H9 (cell line): ENCODE measurements around the gene FUT2. TPM values are rescaled to one million over a fixed set of nuclear protein-coding genes. Genes with fewer than 3 reads are reported as not detected.
A peak's percentile ranks its signal among the peaks of the same experiment; 100 is the strongest.

Experiments used
- DNase-seq: peaks from one replicate; pipeline ENCODE4 v3.0.0-alpha.2; 2017
- H2AFZ ChIP-seq: one replicate; pipeline ENCODE4 v1.6.1; 2013; ENCODE audit warnings: mild to moderate bottlenecking, low read length, control low read depth, moderate library complexity
- H2AK5ac ChIP-seq: 2 replicates; pipeline ENCODE4 v1.6.1; 2013; ENCODE audit warnings: low read length, control low read depth, mixed read lengths; ENCODE audit not compliant: insufficient read length
- H2BK120ac ChIP-seq: one replicate; pipeline ENCODE4 v1.6.1; 2013; ENCODE audit warnings: low read depth, mild to moderate bottlenecking, low read length, control low read depth, inconsistent platforms; ENCODE audit not compliant: poor library complexity, severe bottlenecking
- H2BK12ac ChIP-seq: 2 replicates; pipeline ENCODE4 v1.6.1; 2013; ENCODE audit warnings: low read length, control low read depth, mixed read lengths, low read depth; ENCODE audit not compliant: insufficient read length
- H2BK15ac ChIP-seq: 2 replicates; pipeline ENCODE4 v1.6.1; 2013; ENCODE audit warnings: low read depth, low read length, control low read depth
- H2BK20ac ChIP-seq: one replicate; pipeline ENCODE4 v1.6.1; 2013; ENCODE audit warnings: low read depth, mild to moderate bottlenecking, low read length, control low read depth, inconsistent platforms; ENCODE audit not compliant: poor library complexity, severe bottlenecking
- H2BK5ac ChIP-seq: 2 replicates; pipeline ENCODE4 v1.6.1; 2013; ENCODE audit warnings: low read length, control low read depth, mixed read lengths; ENCODE audit not compliant: insufficient read length
- H3K14ac ChIP-seq: 2 replicates; pipeline ENCODE4 v1.6.1; 2013; ENCODE audit warnings: low read length, control low read depth; ENCODE audit not compliant: insufficient read depth
- H3K18ac ChIP-seq: 2 replicates; pipeline ENCODE4 v1.6.1; 2013; ENCODE audit warnings: low read depth, mild to moderate bottlenecking, mixed read lengths, low read length, control low read depth; ENCODE audit not compliant: insufficient read length
- H3K23ac ChIP-seq: 2 replicates; pipeline ENCODE4 v1.6.1; 2013; ENCODE audit warnings: low read length, control low read depth, mixed read lengths, low read depth; ENCODE audit not compliant: insufficient read length
- H3K23me2 ChIP-seq: 2 replicates; pipeline ENCODE4 v1.6.1; 2013; ENCODE audit warnings: low read depth, mild to moderate bottlenecking, mixed read lengths, low read length, control low read depth; ENCODE audit not compliant: insufficient read length, poor library complexity, severe bottlenecking
- H3K27ac ChIP-seq: 2 replicates; pipeline ENCODE4 v1.5.1; 2013; ENCODE audit warnings: low read length, control low read depth, mixed read lengths, low read depth; ENCODE audit not compliant: insufficient read length
- H3K27me3 ChIP-seq: 2 replicates; pipeline ENCODE4 v1.6.1; 2013; ENCODE audit warnings: low read length, control low read depth, inconsistent platforms; ENCODE audit not compliant: insufficient read depth
- H3K4ac ChIP-seq: 2 replicates; pipeline ENCODE4 v1.6.1; 2013; ENCODE audit warnings: low read depth, mild to moderate bottlenecking, control low read depth, inconsistent platforms, low read length, moderate library complexity
- H3K4me1 ChIP-seq: 2 replicates; pipeline ENCODE4 v1.6.1; 2013; ENCODE audit warnings: low read length, control low read depth, inconsistent platforms; ENCODE audit not compliant: insufficient read depth
- H3K4me2 ChIP-seq: 2 replicates; pipeline ENCODE4 v1.6.1; 2013; ENCODE audit warnings: low read length, control low read depth, mixed read lengths; ENCODE audit not compliant: insufficient read length, insufficient read depth
- H3K56ac ChIP-seq: 2 replicates; pipeline ENCODE4 v1.6.1; 2013; ENCODE audit warnings: low read depth, mild to moderate bottlenecking, mixed read lengths, low read length, control low read depth; ENCODE audit not compliant: insufficient read length
- H3K79me1 ChIP-seq: 2 replicates; pipeline ENCODE4 v1.6.1; 2013; ENCODE audit warnings: low read depth, mild to moderate bottlenecking, moderate library complexity, low read length, control low read depth, inconsistent platforms; ENCODE audit not compliant: insufficient read depth, poor library complexity, severe bottlenecking
- H3K79me2 ChIP-seq: 2 replicates; pipeline ENCODE4 v1.6.1; 2013; ENCODE audit warnings: low read length, control low read depth, inconsistent platforms; ENCODE audit not compliant: insufficient read depth
- H3K9ac ChIP-seq: 2 replicates; pipeline ENCODE4 v1.6.1; 2013; ENCODE audit warnings: low read length, control low read depth, mixed read lengths; ENCODE audit not compliant: insufficient read length; ENCODE audit errors: extremely low read depth
- H3K9me3 ChIP-seq: one replicate; pipeline ENCODE4 v1.6.1; 2013; ENCODE audit warnings: low read depth, low read length, inconsistent platforms; ENCODE audit not compliant: control insufficient read depth
- H3T11ph ChIP-seq: one replicate; pipeline ENCODE4 v1.6.1; 2013; ENCODE audit warnings: mild to moderate bottlenecking, low read length, control low read depth, inconsistent platforms
- H4K20me1 ChIP-seq: one replicate; pipeline ENCODE4 v1.6.1; 2013; ENCODE audit not compliant: control insufficient read depth, insufficient read length, insufficient read depth
- H4K5ac ChIP-seq: 2 replicates; pipeline ENCODE4 v1.6.1; 2013; ENCODE audit warnings: low read depth, mild to moderate bottlenecking, mixed read lengths, low read length, control low read depth; ENCODE audit not compliant: insufficient read length
- H4K8ac ChIP-seq: replicated peaks from 2 replicates; pipeline ENCODE4 v1.6.1; 2013; ENCODE audit warnings: low read length, control low read depth, mixed read lengths, low read depth; ENCODE audit not compliant: insufficient read length
- H4K91ac ChIP-seq: 2 replicates; pipeline ENCODE4 v1.6.1; 2013; ENCODE audit warnings: low read depth, mild to moderate bottlenecking, moderate library complexity, mixed read lengths, low read length, control low read depth; ENCODE audit not compliant: insufficient read length
- H3K27ac Mint-ChIP-seq, 3 experiments: 2 replicates in 2 of 3; 3 replicates in 1 of 3; pipeline ENCODE4 v1.8.0; 2020 to 2021; ENCODE audit warnings: mixed read lengths in 3 of 3, mild to moderate bottlenecking in 1 of 3, moderate library complexity in 1 of 3
- H3K27me3 Mint-ChIP-seq: 2 replicates; pipeline ENCODE4 v1.8.0; 2021; ENCODE audit warnings: low read depth, mild to moderate bottlenecking, moderate library complexity, mixed read lengths
- H3K36me3 Mint-ChIP-seq, 3 experiments: 2 replicates in 2 of 3; 3 replicates in 1 of 3; pipeline ENCODE4 v1.8.0; 2020 to 2021; ENCODE audit warnings: low read depth in 3 of 3, mixed read lengths in 3 of 3; ENCODE audit not compliant: insufficient read depth in 1 of 3
- H3K4me1 Mint-ChIP-seq, 2 experiments: 2 replicates each; pipeline ENCODE4 v1.8.0; 2020; ENCODE audit warnings: mixed read lengths in 2 of 2
- H3K4me3 Mint-ChIP-seq, 2 experiments: 2 replicates in 1 of 2; 3 replicates in 1 of 2; pipeline ENCODE4 v1.8.0; 2020 to 2021; ENCODE audit warnings: mild to moderate bottlenecking in 2 of 2, mixed read lengths in 2 of 2, moderate library complexity in 1 of 2
- H3K9me3 Mint-ChIP-seq, 2 experiments: 2 replicates in 1 of 2; 3 replicates in 1 of 2; pipeline ENCODE4 v1.8.0; 2020; ENCODE audit warnings: mild to moderate bottlenecking in 2 of 2, mixed read lengths in 2 of 2, moderate library complexity in 1 of 2
- WGBS: extraction: QIAGEN DNeasy Blood & Tissue Kit; methylation state at CpG from one replicate; pipeline ENCODE4 v1.1.7; 2013; ENCODE audit warnings: missing lambda C conversion rate, low lambda C conversion rate, mixed read lengths; ENCODE audit not compliant: insufficient read length; ENCODE audit errors: extremely low coverage; 5-methylcytosine and 5-hydroxymethylcytosine counted together
- total RNA-seq: library from RNA; stranded (reverse); gene quantifications from 2 replicates; pipeline ENCODE4 v1.2.1, GENCODE V29; 2021
- TF ChIP-seq, protein P1 (sequence below): fragments of 200-600 bp; sonication (generic); conservative IDR thresholded peaks from 3 replicates; pipeline ENCODE4 v1.8.0; 2021; ENCODE audit warnings: antibody characterized with exemption, mild to moderate bottlenecking

The FUT2 gene
- total RNA-seq, 1 experiment from 2014 or later = 11.4 TPM

- no CpG with 5 or more reads among the region's 22 CpGs for WGBS
- peaks cover 9% of the 10 kb centered on the region for H3K23me2 ChIP-seq
- H3K4ac ChIP-seq = no peak overlapping the region
- peak overlapping the region in 1 of 2 experiments; percentile 80 for H3K4me3 Mint-ChIP-seq
- no peak overlapping the region for H2BK5ac ChIP-seq
- H2AFZ ChIP-seq = no peak overlapping the region
- H3K4me1 ChIP-seq = no peaks in the 10 kb centered on the region; the same call in 1 of the 2 replicates
- H3K27ac Mint-ChIP-seq = peak overlapping the region; percentile 70 to 96 (median 90); a peak in 5 of 7 replicates
- TF ChIP-seq, protein P1, sequence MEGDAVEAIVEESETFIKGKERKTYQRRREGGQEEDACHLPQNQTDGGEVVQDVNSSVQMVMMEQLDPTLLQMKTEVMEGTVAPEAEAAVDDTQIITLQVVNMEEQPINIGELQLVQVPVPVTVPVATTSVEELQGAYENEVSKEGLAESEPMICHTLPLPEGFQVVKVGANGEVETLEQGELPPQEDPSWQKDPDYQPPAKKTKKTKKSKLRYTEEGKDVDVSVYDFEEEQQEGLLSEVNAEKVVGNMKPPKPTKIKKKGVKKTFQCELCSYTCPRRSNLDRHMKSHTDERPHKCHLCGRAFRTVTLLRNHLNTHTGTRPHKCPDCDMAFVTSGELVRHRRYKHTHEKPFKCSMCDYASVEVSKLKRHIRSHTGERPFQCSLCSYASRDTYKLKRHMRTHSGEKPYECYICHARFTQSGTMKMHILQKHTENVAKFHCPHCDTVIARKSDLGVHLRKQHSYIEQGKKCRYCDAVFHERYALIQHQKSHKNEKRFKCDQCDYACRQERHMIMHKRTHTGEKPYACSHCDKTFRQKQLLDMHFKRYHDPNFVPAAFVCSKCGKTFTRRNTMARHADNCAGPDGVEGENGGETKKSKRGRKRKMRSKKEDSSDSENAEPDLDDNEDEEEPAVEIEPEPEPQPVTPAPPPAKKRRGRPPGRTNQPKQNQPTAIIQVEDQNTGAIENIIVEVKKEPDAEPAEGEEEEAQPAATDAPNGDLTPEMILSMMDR = no peak
- no peaks in the 10 kb centered on the region for H3K79me2 ChIP-seq
- H3K79me1 ChIP-seq = no peaks in the 10 kb centered on the region
- H3K56ac ChIP-seq = no peak overlapping the region
- no peak overlapping the region for H3T11ph ChIP-seq
- no peaks in the 10 kb centered on the region for H4K20me1 ChIP-seq
- H2BK20ac ChIP-seq = no peak overlapping the region
- H4K5ac ChIP-seq = no peak overlapping the region
- no peaks in the 10 kb centered on the region for H3K9me3 ChIP-seq
- H3K27me3 Mint-ChIP-seq = peaks cover 20% of the 10 kb centered on the region
- H4K8ac ChIP-seq = no peak overlapping the region
- H2BK12ac ChIP-seq = no peak overlapping the region
- no peak overlapping the region for H2AK5ac ChIP-seq
- H3K4me2 ChIP-seq = peak overlapping the region; percentile 3
- peak; percentile 95 for DNase-seq
- H3K36me3 Mint-ChIP-seq = peaks cover 2 to 4% (median 3%) of the 10 kb centered on the region in 3 experiments; a peak in 3 of 7 replicates
- H3K4me1 Mint-ChIP-seq = peaks cover 23 to 51% of the 10 kb centered on the region in 2 experiments
- no peak overlapping the region for H3K27ac ChIP-seq
- H3K23ac ChIP-seq = no peak overlapping the region
- no peak overlapping the region for H2BK15ac ChIP-seq
- H2BK120ac ChIP-seq = no peak overlapping the region
- no peaks in the 10 kb centered on the region for H3K9me3 Mint-ChIP-seq
- H3K27me3 ChIP-seq = no peaks in the 10 kb centered on the region; the same call in 1 of the 2 replicates
- no peak overlapping the region for H3K9ac ChIP-seq
- no peak overlapping the region for H4K91ac ChIP-seq
- no peak overlapping the region for H3K14ac ChIP-seq
- no peak overlapping the region for H3K18ac ChIP-seq
Observed at GRCh38 chr19:48737360-48737998, 41.7 kb downstream of the FUT2 start.
